Adrenal gland (tissue), 12 donors: ENCODE results near the gene AUTS2. TPM values are rescaled to one million over a fixed set of nuclear protein-coding genes. Genes with fewer than 3 reads are reported as not detected.

Experiments
- DNase-seq, 7 donors: peaks; one replicate each; pipeline ENCODE4 v3.0.0-alpha.2; 2019 to 2020
- H3K27ac ChIP-seq, 5 donors: fragments of 200-600 bp; sonication (generic) in 4 of 5; 1 replicate in 3 of 5; 2 replicates in 2 of 5; pipeline versions ENCODE4 v1.5.1 to v1.8.0; 2016 to 2020; ENCODE audit warnings: mild to moderate bottlenecking in 1 of 5
- H3K27me3 ChIP-seq: fragments of 200-600 bp; 2 replicates; pipeline ENCODE4 v1.8.0; 2021
- H3K36me3 ChIP-seq, 2 donors: fragments of 200-600 bp; replicated peaks in 1 of 2; 1 replicate in 1 of 2; 2 replicates in 1 of 2; pipeline versions ENCODE4 v1.5.1 to v1.8.0; 2018 to 2022
- H3K4me1 ChIP-seq, 2 donors: fragments of 200-600 bp; replicated peaks in 1 of 2; 1 replicate in 1 of 2; 2 replicates in 1 of 2; pipeline versions ENCODE4 v1.5.1 to v1.8.0; 2018 to 2021
- H3K4me3 ChIP-seq, 4 donors: fragments of 200-600 bp; sonication (generic) in 3 of 4; one replicate each; pipeline ENCODE4 v1.5.1; 2016 to 2018
- H3K9me3 ChIP-seq, 3 donors: fragments of 200-600 bp; sonication (generic) in 1 of 3; replicated peaks in 1 of 3; 1 replicate in 2 of 3; 2 replicates in 1 of 3; pipeline versions ENCODE4 v1.5.1 to v1.8.0; 2016 to 2021
- CTCF ChIP-seq, 6 experiments: fragments of 450-650 bp in 4 of 6; fragments of 200-600 bp in 2 of 6; sonication (generic) in 1 of 6; IDR thresholded peaks; 1 replicate in 5 of 6; 2 replicates in 1 of 6; pipeline versions ENCODE4 v1.5.1 to v1.8.0; 2016 to 2021; ENCODE audit warnings: antibody characterized with exemption in 6 of 6, mild to moderate bottlenecking in 2 of 6, moderate library complexity in 1 of 6
- POLR2A ChIP-seq, 2 donors: fragments of 450-650 bp; IDR thresholded peaks; one replicate each; pipeline ENCODE4 v1.6.1; 2017; ENCODE audit warnings: antibody characterized with exemption in 2 of 2, mild to moderate bottlenecking in 2 of 2, moderate library complexity in 1 of 2
- WGBS, 4 donors: extraction: QIAGEN DNeasy Blood & Tissue Kit in 2 of 4; methylation state at CpG; one replicate each; pipeline versions ENCODE4 v1.1.5 to v1.1.7; 2013 to 2017; 5-methylcytosine and 5-hydroxymethylcytosine counted together
- intact Hi-C, 2 donors: fragments of 100-400 bp; cut with DNase I; formaldehyde crosslinking; loops; one replicate each; pipeline versions ENCODE4 v1.14.1 to v1.15.0; 2022 to 2023
- polyA plus RNA-seq, 3 donors: library from polyadenylated mRNA; stranded (reverse); fragments of 200-250 nt in 2 of 3; fragments of 350-450 nt in 1 of 3; fragmentation: Illumina TruSeq in 1 of 3; extraction: RNeasy Lipid Tissue Mini Kit (QIAGEN cat#74804) in 1 of 3; gene quantifications; one replicate each; pipeline ENCODE4 v1.2.3, GENCODE V29; 2013 to 2014
- total RNA-seq, 9 donors: library from RNA; depleted of rRNA in 4 of 9; stranded (reverse); fragments of >200 nt in 4 of 9; fragments of 120-200 nt in 1 of 9; fragmentation: NEBNext Ultra II Directional in 1 of 9; extraction: Animal tissue kit (Norgen Biotek cat#: 25700) in 1 of 9; gene quantifications; one replicate each; pipeline versions ENCODE4 v1.1.0 to v1.2.4, GENCODE V29; 2013 to 2023
- donor health status: healthy with polysubstance abuse.
- donor health status: Bipolar disorder and iron deficiency.
- donor health status: DM: yes; HTN: yes; CAD: no.
- donor health status: DM: no; HTN: no; CAD: no.
- donor health status: DM: no; HTN: no; CAD: no.
- donor health status: DM: yes; HTN: yes; CAD: no.

Gene AUTS2
- total and polyA plus RNA-seq, 12 donors = 6.4 to 44.0 (median 15.2) TPM

GRCh38 chr7:70649323-70649722, 1051.0 kb downstream of the AUTS2 start:
- no peak for DNase-seq
- Histone ChIP-seq H3K27me3 (no peaks in the 10 kb centered on the region), H3K36me3 (no peaks in the 10 kb centered on the region), H3K4me1 (no peaks in the 10 kb centered on the region), H3K4me3 (no peak overlapping the region), H3K27ac (no peak overlapping the region), H3K9me3 (no peaks in the 10 kb centered on the region)
- TF ChIP-seq POLR2A (IDR thresholded peaks at IDR 0.05) = no peak
- TF ChIP-seq CTCF (IDR thresholded peaks at IDR 0.05) = no peak
- intact Hi-C loops = no loop called here
- 94 to 97% (median 95%) methylated on average over 5 of the region's 5 CpGs for WGBS, 4 donors

- WGBS, 4 donors = 95 to 98% (median 97%) methylated on average over 3 of the region's 3 CpGs
Measured at GRCh38 chr7:70654146-70654545, 1055.9 kb downstream of the AUTS2 start.

GRCh38 chr7:70654979-70655378, 1056.7 kb downstream of the AUTS2 start:
- intact Hi-C loops = no loop called here
- Histone ChIP-seq H3K4me3 (no peak overlapping the region), H3K27me3 (no peaks in the 10 kb centered on the region), H3K27ac (no peak overlapping the region), H3K9me3 (no peaks in the 10 kb centered on the region), H3K4me1 (no peaks in the 10 kb centered on the region), H3K36me3 (no peaks in the 10 kb centered on the region)
- peak in 3 of 7 donors; percentile 8 to 20 (median 16) for DNase-seq
- TF ChIP-seq POLR2A (IDR thresholded peaks at IDR 0.05) = no peak
- TF ChIP-seq CTCF (IDR thresholded peaks at IDR 0.05) = no peak
- 81 to 100% (median 88%) methylated on average over 3 to 5 of the region's 5 CpGs for WGBS, 4 donors

More at GRCh38 chr7:70654146-70654545, 1055.9 kb downstream of the AUTS2 start:
- H3K9me3 ChIP-seq = no peaks in the 10 kb centered on the region
- H3K27ac ChIP-seq = no peak overlapping the region
- H3K4me3 ChIP-seq = no peak overlapping the region
- H3K4me1 ChIP-seq = no peaks in the 10 kb centered on the region
- no peak for TF ChIP-seq POLR2A (IDR thresholded peaks at IDR 0.05)
- TF ChIP-seq CTCF (IDR thresholded peaks at IDR 0.05) = no peak
- DNase-seq = no peak
- no peaks in the 10 kb centered on the region for H3K36me3 ChIP-seq
- no peaks in the 10 kb centered on the region for H3K27me3 ChIP-seq
- intact Hi-C loops = no loop called here

- no peaks in the 10 kb centered on the region for H3K36me3 ChIP-seq
- no peak overlapping the region for H3K4me3 ChIP-seq
- no peaks in the 10 kb centered on the region for H3K4me1 ChIP-seq
- TF ChIP-seq POLR2A (IDR thresholded peaks at IDR 0.05) (no peak), CTCF (IDR thresholded peaks at IDR 0.05) (no peak)
- intact Hi-C loops = no loop called here
- 94 to 98% (median 97%) methylated on average over 3 of the region's 3 CpGs for WGBS, 4 donors
- H3K9me3 ChIP-seq = no peaks in the 10 kb centered on the region
- H3K27me3 ChIP-seq = no peaks in the 10 kb centered on the region
- no peak for DNase-seq
- no peak overlapping the region for H3K27ac ChIP-seq
Measured at GRCh38 chr7:70655694-70656093, 1057.4 kb downstream of the AUTS2 start.
